Effector memory CD4-positive, alpha-beta T cell (primary cell): ENCODE results near the gene FARSA.

Experiments used
- DNase-seq, 3 donors: peaks; one replicate each; pipeline ENCODE4 v3.0.0-alpha.2; 2020
- H3K27ac ChIP-seq: 2 replicates; pipeline ENCODE4 v1.7.0; 2013; ENCODE audit warnings: mild to moderate bottlenecking, low read length, moderate library complexity; ENCODE audit not compliant: insufficient read depth, poor library complexity, severe bottlenecking
- H3K27me3 ChIP-seq: replicated peaks from 2 replicates; pipeline ENCODE4 v1.7.0; 2013; ENCODE audit warnings: mild to moderate bottlenecking, low read length; ENCODE audit not compliant: insufficient read depth, control insufficient read depth, poor library complexity, severe bottlenecking
- H3K36me3 ChIP-seq: 2 replicates; pipeline ENCODE4 v1.7.0; 2013; ENCODE audit warnings: mild to moderate bottlenecking, low read length, moderate library complexity; ENCODE audit not compliant: control insufficient read depth, insufficient read depth
- H3K4me1 ChIP-seq: 2 replicates; pipeline ENCODE4 v1.7.0; 2013; ENCODE audit warnings: low read length, mild to moderate bottlenecking; ENCODE audit not compliant: control insufficient read depth, insufficient read depth, poor library complexity, severe bottlenecking
- H3K4me3 ChIP-seq: 2 replicates; pipeline ENCODE4 v1.7.0; 2013; ENCODE audit warnings: low read length, low read depth, mild to moderate bottlenecking; ENCODE audit not compliant: insufficient read depth, poor library complexity, severe bottlenecking
- H3K9me3 ChIP-seq: 2 replicates; pipeline ENCODE4 v1.7.0; 2013; ENCODE audit warnings: mild to moderate bottlenecking, low read length, moderate library complexity; ENCODE audit not compliant: control insufficient read depth

FARSA gene

GRCh38 chr19:12882589-12882988 is 50.9 kb downstream of the FARSA start:
- no peak overlapping the region for H3K27ac ChIP-seq
- no peak overlapping the region for H3K4me3 ChIP-seq

GRCh38 chr19:12881172-12881808 is 52.2 kb downstream of the FARSA start, which contains the start of gene DNASE2:
Gene DNASE2, minus strand, starts transcription at chr19:12881449. Its CDS starts 74 bp downstream, at chr19:12881375.
- peaks cover 17% of the 10 kb centered on the region for H3K4me1 ChIP-seq
- DNase-seq = peak; percentile 76 to 87 (median 78)
- no peaks in the 10 kb centered on the region for H3K27me3 ChIP-seq
- H3K9me3 ChIP-seq = peaks cover 3% of the 10 kb centered on the region
- H3K36me3 ChIP-seq = peaks cover 17% of the 10 kb centered on the region
- peak within 1 kb of the TSS; percentile 67 for H3K4me3 ChIP-seq
- peak within 1 kb of the TSS; percentile 56 for H3K27ac ChIP-seq

More at GRCh38 chr19:12882589-12882988, 50.9 kb downstream of the FARSA start:
- Histone ChIP-seq H3K27me3 (no peaks in the 10 kb centered on the region), H3K36me3 (peaks cover 10% of the 10 kb centered on the region), H3K4me1 (peaks cover 17% of the 10 kb centered on the region), H3K9me3 (peaks cover 3% of the 10 kb centered on the region)
- no peak for DNase-seq

- Histone ChIP-seq H3K4me3 (peak overlapping the region; percentile 67), H3K36me3 (peaks cover 23% of the 10 kb centered on the region), H3K9me3 (peaks cover 3% of the 10 kb centered on the region), H3K27me3 (no peaks in the 10 kb centered on the region), H3K27ac (peak overlapping the region; percentile 56), H3K4me1 (peaks cover 14% of the 10 kb centered on the region)
- no peak for DNase-seq
Observed at GRCh38 chr19:12880551-12881171, 52.9 kb downstream of the FARSA start.

- Histone ChIP-seq H3K27me3 (no peaks in the 10 kb centered on the region), H3K4me3 (no peak overlapping the region), H3K4me1 (no peaks in the 10 kb centered on the region), H3K27ac (no peak overlapping the region), H3K36me3 (peaks cover 33% of the 10 kb centered on the region), H3K9me3 (no peaks in the 10 kb centered on the region)
- no peak for DNase-seq
Observed at GRCh38 chr19:12875086-12875485, 58.4 kb downstream of the FARSA start.

- no peak overlapping the region for H3K4me3 ChIP-seq
- H3K4me1 ChIP-seq = no peaks in the 10 kb centered on the region
- no peak overlapping the region for H3K27ac ChIP-seq
- peaks cover 33% of the 10 kb centered on the region for H3K36me3 ChIP-seq
- no peaks in the 10 kb centered on the region for H3K9me3 ChIP-seq
- DNase-seq = no peak
- H3K27me3 ChIP-seq = no peaks in the 10 kb centered on the region
Observed at GRCh38 chr19:12873891-12874745, 59.4 kb downstream of the FARSA start.

- no peaks in the 10 kb centered on the region for H3K9me3 ChIP-seq
- H3K4me1 ChIP-seq = no peaks in the 10 kb centered on the region
- H3K27me3 ChIP-seq = no peaks in the 10 kb centered on the region
- peaks cover 30% of the 10 kb centered on the region for H3K36me3 ChIP-seq
- H3K27ac ChIP-seq = no peak overlapping the region
- no peak overlapping the region for H3K4me3 ChIP-seq
- DNase-seq = peak; percentile 40 to 62 (median 57)
Observed at GRCh38 chr19:12872941-12873890, 60.3 kb downstream of the FARSA start.
